ENCODE data around the gene ABCC1. TPM values are rescaled to one million over a fixed set of nuclear protein-coding genes. Genes with fewer than 3 reads are reported as not detected.
A peak's percentile ranks its signal among the peaks of the same experiment; 100 is the strongest.
"Not testable (repeated sequence)": the region's sequence is repeated elsewhere in the genome, so short reads cannot be mapped to it uniquely, and the experiment has no call there.

ABCC1 gene
- total RNA-seq, 2 donors from 2014 or later, result 78.0 to 84.0 TPM

DNA sequence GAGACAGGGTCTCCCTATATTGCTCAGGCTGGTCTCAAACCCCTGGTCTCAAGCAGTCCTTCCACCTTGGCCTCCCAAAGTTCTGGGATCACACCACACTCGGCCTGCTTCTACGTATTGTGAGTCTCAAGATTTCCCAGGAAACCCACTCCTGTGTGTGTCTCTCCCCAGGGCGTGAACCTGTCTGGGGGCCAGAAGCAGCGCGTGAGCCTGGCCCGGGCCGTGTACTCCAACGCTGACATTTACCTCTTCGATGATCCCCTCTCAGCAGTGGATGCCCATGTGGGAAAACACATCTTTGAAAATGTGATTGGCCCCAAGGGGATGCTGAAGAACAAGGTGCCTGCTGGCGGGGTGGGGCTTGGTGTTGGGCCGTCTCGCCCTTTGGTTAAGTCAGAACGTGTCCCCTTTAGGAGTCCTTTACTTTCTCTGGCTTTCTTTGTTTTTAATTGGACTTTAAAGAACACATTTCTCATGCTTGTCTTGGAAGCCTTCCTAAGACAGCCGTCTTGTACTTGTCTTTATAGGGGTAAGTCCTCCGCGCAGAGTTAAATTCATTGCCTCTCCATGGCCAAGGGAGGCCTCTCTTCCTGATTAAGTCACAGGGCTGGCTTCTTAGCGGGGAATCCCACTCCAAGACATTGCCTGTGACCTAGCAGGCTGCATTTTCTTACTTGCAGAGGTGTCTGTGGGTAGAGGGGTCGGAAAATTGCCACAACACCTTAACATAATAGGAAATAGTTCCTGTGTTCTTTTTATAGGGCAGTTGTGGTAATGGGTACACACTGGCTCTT, 137.4 kb downstream of the ABCC1 start:
- Mint-ChIP-seq H3K27me3 (no peaks in the 10 kb centered on the region), H3K27ac (peak overlapping the region; percentile 4), H3K4me3 (no peak overlapping the region), H3K9me3 (no peaks in the 10 kb centered on the region), H3K4me1 (no peaks in the 10 kb centered on the region), H3K36me3 (ENCODE audit: low read depth) (peaks cover 100% of the 10 kb centered on the region)
- ATAC-seq (replicated peaks), result no peak

DNA sequence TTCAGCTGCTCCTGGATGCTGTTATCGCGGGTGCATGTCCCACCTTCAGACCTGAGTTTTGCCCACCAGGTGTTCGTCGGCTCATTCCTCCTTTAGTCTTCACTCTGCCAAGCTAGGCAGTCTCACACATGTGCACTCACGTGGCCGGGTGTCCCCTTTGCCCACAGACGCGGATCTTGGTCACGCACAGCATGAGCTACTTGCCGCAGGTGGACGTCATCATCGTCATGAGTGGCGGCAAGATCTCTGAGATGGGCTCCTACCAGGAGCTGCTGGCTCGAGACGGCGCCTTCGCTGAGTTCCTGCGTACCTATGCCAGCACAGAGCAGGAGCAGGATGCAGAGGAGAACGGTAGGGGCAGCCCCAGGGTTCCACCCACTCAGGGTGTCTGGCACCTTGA, 140.8 kb downstream of the ABCC1 start:
- no peaks in the 10 kb centered on the region for H3K27me3 Mint-ChIP-seq
- H3K4me3 Mint-ChIP-seq, result no peak overlapping the region
- H3K9me3 Mint-ChIP-seq, result no peaks in the 10 kb centered on the region
- peaks cover 4% of the 10 kb centered on the region for H3K4me1 Mint-ChIP-seq
- ATAC-seq (replicated peaks), result no peak
- H3K36me3 Mint-ChIP-seq (ENCODE audit: low read depth), result peaks cover 100% of the 10 kb centered on the region
- H3K27ac Mint-ChIP-seq, result no peak overlapping the region

DNA sequence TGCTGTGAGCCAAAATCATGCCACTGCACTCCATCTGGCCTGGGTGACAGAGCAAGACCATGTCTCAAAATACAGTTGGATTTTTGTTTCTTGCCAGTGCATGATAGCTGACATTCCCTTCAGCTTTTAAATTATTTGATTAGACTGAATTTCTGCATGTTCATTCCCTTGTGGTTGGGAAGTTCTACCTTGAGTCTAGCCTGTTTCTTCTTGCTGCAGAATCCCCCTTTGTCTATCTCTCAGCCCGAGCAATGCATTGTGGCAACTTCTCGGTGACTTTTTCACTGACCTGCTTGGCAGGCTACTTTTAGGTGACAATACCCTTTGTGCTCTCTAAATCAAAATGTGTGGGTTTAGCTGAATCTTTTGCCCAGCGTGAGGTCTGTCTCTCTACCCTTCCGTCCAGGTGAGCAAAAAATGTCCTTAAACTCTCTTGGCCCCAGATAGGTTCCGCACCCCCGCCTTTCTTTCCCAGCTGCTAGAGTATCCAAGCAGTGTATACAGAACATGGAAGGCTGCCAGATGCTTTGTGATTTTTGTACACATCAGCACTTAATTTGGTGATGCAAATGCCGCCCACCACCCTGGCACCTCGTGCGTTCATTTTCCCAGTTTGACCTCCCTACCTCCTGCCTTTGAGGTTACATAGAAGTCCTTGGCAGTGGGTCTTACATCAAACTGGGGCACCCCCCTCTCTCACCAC, 143.7 kb downstream of the ABCC1 start:
- Mint-ChIP-seq H3K36me3 (ENCODE audit: low read depth) (peaks cover 100% of the 10 kb centered on the region), H3K4me1 (peaks cover 4% of the 10 kb centered on the region), H3K27ac (no peak overlapping the region), H3K27me3 (no peaks in the 10 kb centered on the region), H3K4me3 (no peak overlapping the region), H3K9me3 (no peaks in the 10 kb centered on the region)
- ATAC-seq (replicated peaks), result no peak

DNA sequence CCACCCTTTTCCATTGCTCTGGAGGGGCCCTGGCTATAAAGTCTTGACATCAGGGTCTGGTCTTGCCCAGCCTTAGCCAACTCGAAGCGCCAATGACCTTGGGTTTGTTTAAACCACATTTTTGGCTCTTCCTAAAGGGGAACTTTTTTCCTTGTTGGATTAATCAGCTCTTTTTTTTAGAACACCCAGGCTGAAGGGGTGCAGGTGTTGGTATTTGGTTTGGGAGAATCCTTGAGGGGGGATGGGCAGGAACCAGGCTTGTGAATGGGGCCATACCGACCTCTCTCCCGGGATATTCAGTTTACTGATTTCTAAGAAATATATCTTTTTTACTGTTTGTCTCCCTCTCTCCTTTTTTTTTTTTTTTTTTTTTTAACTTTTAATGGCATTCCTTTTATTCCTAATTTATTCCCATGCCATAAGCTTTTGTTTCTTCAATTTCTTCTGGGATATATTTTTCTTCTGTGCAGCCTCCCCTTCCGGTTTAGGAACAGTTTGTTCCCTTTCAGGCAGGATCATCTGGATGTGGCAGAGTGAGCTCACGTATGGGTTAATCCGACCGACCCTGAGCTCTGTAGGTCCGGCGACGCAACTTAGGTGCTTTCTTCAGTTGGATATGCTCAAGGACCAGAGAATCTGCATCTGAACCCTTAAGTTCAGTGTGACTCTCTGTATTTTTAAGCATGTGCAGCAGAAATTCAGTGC, 144.4 kb downstream of the ABCC1 start:
- H3K4me1 Mint-ChIP-seq, result peaks cover 4% of the 10 kb centered on the region
- no peak overlapping the region for H3K4me3 Mint-ChIP-seq
- no peaks in the 10 kb centered on the region for H3K27me3 Mint-ChIP-seq
- ATAC-seq (replicated peaks), result no peak
- no peak overlapping the region for H3K27ac Mint-ChIP-seq
- peaks cover 100% of the 10 kb centered on the region for H3K36me3 Mint-ChIP-seq (ENCODE audit: low read depth)
- no peaks in the 10 kb centered on the region for H3K9me3 Mint-ChIP-seq

DNA sequence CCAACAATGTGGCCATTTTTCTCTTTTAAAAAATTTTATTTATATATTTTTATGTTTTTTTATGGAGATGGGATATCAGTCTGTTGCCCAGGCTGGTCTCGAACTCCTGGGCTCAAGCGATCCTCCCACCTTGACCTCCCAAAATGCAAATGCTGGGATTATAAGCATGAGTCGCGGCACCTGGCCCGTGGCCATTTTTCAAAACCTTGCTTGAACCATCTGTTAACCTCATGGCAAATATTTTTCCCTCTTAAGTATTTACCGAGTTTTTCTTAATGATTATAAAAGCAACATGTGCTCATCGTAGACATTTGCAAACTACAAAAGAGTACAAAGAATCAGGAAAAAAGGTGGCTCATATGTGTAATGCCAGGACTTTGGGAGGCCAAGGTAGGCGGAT, 146.2 kb downstream of the ABCC1 start:
- Mint-ChIP-seq H3K27ac (peak overlapping the region; percentile 54), H3K4me3 (no peak overlapping the region), H3K4me1 (peaks cover 4% of the 10 kb centered on the region), H3K27me3 (no peaks in the 10 kb centered on the region), H3K36me3 (ENCODE audit: low read depth) (peaks cover 100% of the 10 kb centered on the region), H3K9me3 (no peaks in the 10 kb centered on the region)
- no peak for ATAC-seq (replicated peaks)

DNA sequence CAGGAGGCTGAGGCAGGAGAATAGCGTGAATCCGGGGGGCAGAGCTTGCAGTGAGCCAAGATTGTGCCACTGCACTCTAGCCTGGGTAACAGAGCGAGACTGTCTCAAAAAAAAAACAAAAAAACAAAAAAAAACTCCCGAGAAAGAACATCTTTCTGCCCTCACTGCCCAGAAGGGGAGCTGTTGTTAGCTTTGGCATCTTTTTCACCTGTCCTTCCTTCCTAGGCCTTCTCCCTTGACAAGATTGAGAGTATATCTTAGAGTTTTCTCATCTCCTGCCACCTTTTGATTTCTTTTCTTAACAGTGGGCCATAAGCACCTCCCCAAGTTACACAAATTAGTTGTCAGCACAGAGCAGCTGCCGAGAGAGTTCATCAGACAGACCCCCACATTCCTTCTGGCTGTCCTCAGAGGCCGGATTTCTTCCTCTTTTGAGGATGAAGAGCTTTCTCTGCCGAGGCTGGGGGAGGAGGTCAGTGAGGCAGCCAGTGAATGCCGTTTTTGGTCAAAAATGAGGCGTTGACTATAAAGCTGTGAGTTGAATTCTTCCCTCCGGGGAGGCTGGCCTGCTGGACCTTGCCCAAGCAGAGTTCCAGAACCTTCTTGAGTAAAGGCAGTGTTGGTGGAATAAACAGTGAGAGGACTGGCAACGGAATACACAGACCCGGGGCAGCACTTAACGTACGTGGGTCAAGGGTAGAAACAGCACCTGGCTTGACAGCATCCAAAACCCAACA, 146.9 kb downstream of the ABCC1 start:
- no peak overlapping the region for H3K4me3 Mint-ChIP-seq
- no peaks in the 10 kb centered on the region for H3K9me3 Mint-ChIP-seq
- H3K4me1 Mint-ChIP-seq, result peaks cover 6% of the 10 kb centered on the region
- H3K27ac Mint-ChIP-seq, result peak overlapping the region; percentile 54
- H3K27me3 Mint-ChIP-seq, result no peaks in the 10 kb centered on the region
- ATAC-seq (replicated peaks), result no peak
- H3K36me3 Mint-ChIP-seq (ENCODE audit: low read depth), result peaks cover 98% of the 10 kb centered on the region

DNA sequence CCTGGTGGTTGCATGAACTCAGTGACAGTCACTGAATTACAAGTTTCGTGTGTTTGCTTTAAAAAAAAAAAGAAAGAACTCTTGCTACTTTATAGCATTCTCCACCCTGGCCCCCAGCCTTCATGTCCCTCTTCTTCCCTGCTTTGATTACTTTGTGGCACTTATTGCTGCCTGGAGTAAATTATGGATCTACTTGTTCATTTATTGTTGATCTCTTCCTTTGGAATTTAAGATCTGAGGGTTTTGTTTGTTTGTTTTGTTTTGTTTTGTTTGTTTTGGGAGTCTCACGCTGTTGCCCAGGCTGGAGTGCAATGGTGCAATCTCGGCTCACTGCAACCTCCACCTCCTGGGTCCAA, 147.4 kb downstream of the ABCC1 start:
- no peak for ATAC-seq (replicated peaks)
- H3K4me3 Mint-ChIP-seq, result no peak overlapping the region
- H3K27ac Mint-ChIP-seq, result peak overlapping the region; percentile 54
- H3K27me3 Mint-ChIP-seq, result no peaks in the 10 kb centered on the region
- H3K36me3 Mint-ChIP-seq (ENCODE audit: low read depth), result peaks cover 98% of the 10 kb centered on the region
- no peaks in the 10 kb centered on the region for H3K9me3 Mint-ChIP-seq
- peaks cover 10% of the 10 kb centered on the region for H3K4me1 Mint-ChIP-seq

DNA sequence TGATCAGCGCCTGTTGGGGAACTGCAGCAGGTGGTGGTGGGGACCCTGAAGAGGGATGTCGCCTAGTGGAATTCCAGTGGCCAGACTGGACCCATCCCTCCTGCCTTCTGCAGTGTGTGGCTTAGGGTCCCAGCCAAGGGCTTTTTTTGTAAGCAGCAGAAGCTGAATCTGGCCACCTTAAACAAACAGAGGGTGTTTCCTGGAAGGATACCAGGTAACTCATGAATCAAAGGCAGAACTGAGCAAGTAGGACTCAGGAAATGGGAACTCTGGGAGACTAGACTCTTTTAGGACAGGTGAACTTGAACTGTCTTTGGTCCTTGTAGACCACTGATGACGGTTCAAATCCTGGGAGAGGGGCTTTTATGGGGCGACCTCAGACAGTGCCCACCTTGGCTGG, 149.9 kb downstream of the ABCC1 start:
- Mint-ChIP-seq H3K27ac (peak overlapping the region; percentile 33), H3K4me3 (no peak overlapping the region), H3K9me3 (no peaks in the 10 kb centered on the region), H3K4me1 (peaks cover 6% of the 10 kb centered on the region), H3K27me3 (no peaks in the 10 kb centered on the region), H3K36me3 (ENCODE audit: low read depth) (peaks cover 98% of the 10 kb centered on the region)
- no peak for ATAC-seq (replicated peaks)

DNA sequence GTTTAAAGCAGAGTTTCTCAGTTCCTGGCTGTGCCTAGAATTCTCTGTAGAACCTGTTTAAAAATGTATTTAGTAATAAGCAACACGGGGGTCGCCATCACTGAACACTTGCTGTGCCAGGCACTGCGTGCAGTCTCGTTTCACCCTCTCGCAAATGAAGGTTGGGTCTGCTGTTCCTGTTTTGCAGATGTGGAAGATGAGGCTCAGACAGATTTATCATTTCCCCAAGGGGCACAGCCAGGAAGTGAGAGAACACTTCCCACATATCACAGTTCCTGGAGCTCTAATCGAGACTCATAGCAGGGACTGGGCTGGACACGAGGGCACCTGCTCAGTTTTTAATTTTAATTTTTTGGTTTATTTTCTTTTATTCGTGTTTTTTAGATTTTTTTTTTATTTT, 151.2 kb downstream of the ABCC1 start:
- no peaks in the 10 kb centered on the region for H3K27me3 Mint-ChIP-seq
- no peaks in the 10 kb centered on the region for H3K9me3 Mint-ChIP-seq
- H3K4me3 Mint-ChIP-seq, result no peak overlapping the region
- no peak for ATAC-seq (replicated peaks)
- H3K27ac Mint-ChIP-seq, result no peak overlapping the region
- peaks cover 6% of the 10 kb centered on the region for H3K4me1 Mint-ChIP-seq
- H3K36me3 Mint-ChIP-seq (ENCODE audit: low read depth), result peaks cover 94% of the 10 kb centered on the region

DNA sequence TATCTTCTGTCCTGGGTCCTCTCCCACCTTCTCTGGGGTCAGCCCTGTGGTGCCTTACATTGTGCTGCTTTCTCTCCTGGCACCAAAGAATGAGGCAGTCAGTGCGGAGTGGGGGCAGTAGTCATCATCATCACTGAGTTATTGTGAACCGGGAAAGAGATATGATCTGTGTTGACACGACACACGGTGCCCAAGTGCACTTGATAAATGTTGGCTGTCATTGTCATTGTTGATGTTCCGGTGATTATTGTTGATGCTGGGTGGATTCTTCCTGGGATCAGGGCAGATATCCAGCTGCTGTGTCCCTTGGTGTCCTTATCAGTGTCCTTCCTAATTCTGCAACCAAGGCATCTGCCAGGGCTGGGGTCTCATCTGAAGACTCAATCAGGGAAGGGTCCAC, 152.2 kb downstream of the ABCC1 start:
- peaks cover 6% of the 10 kb centered on the region for H3K4me1 Mint-ChIP-seq
- no peak overlapping the region for H3K4me3 Mint-ChIP-seq
- peaks cover 94% of the 10 kb centered on the region for H3K36me3 Mint-ChIP-seq (ENCODE audit: low read depth)
- H3K27me3 Mint-ChIP-seq, result no peaks in the 10 kb centered on the region
- ATAC-seq (replicated peaks), result no peak
- H3K27ac Mint-ChIP-seq, result no peak overlapping the region
- H3K9me3 Mint-ChIP-seq, result no peaks in the 10 kb centered on the region

DNA sequence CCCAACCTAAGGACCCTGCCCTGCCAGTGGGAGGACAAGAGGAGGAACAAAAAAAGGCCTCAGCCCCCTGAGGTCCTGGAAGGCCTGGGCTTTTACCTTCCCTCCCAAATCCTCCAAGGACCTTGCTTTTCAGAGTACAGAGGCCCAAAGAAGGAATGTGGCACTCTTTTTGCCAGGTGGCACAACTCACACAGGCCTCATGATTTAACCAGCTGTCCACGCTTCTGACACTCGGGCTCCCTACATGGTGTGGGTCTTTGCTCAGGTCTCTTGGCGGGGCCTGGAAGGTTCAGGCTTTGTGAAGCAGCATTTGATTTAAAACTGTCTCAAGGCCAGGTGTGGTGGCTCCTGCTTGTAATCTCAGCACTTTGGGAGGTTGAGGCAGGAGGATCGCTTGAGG, 153.3 kb downstream of the ABCC1 start:
- Mint-ChIP-seq H3K27ac (no peak overlapping the region), H3K9me3 (no peaks in the 10 kb centered on the region), H3K27me3 (no peaks in the 10 kb centered on the region), H3K4me1 (peaks cover 6% of the 10 kb centered on the region), H3K36me3 (ENCODE audit: low read depth) (peaks cover 94% of the 10 kb centered on the region), H3K4me3 (no peak overlapping the region)
- no peak for ATAC-seq (replicated peaks)

DNA sequence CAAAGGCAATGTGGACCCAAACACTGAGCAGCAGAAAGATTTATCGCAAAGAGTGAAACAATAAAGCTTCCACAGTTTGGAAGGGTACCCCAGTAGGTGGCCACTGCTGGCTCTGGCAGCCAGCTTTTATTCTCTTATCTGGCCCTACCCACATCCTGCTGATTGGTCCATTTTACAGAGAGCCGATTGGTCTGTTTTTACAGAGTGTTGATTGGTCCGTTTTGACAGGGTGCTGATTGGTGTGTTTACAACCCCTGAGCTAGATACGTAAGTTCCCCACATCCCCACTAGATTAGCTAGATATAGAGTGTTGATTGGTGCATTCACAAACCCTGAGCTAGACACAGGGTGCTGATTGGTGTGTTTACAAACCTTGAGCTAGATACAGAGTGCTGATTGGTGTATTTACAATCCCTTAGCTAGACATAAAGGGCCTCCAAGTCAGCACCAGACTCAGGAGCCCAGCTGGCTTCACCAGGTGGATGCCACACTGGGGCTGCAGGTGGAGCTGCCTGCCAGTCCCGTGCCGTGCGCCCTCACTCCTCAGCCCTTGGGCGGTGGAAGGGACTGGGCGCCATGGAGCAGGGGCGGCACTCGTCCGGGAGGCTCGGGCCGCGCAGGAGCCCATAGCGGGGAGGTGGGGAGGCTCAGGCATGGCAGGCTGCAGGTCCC, 154.9 kb downstream of the ABCC1 start:
- not testable (repeated sequence) for H3K9me3 Mint-ChIP-seq; H3K27ac Mint-ChIP-seq; H3K4me1 Mint-ChIP-seq; H3K4me3 Mint-ChIP-seq; ATAC-seq (replicated peaks); H3K27me3 Mint-ChIP-seq
- peaks cover 94% of the 10 kb centered on the region for H3K36me3 Mint-ChIP-seq (ENCODE audit: low read depth)

DNA sequence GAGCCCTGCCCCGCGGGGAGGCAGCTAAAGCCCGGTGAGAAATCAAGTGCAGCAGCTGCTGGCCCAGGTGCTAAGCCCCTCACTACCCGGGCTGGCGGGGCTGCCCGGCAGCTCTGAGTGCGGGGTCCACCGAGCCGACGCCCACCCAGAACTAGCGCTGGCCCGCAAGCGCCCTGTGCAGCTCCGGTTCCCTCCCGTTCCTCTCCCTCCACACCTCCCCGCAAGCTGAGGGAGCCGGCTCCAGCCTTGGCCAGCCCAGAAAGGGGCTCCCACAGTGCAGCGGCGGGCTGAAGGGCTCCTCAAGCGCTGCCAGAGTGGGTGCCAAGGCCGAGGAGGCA, 155.4 kb downstream of the ABCC1 start:
- peaks cover 94% of the 10 kb centered on the region for H3K36me3 Mint-ChIP-seq (ENCODE audit: low read depth)
- not testable (repeated sequence) for H3K4me3 Mint-ChIP-seq; H3K4me1 Mint-ChIP-seq; ATAC-seq (replicated peaks); H3K27ac Mint-ChIP-seq; H3K27me3 Mint-ChIP-seq; H3K9me3 Mint-ChIP-seq

DNA sequence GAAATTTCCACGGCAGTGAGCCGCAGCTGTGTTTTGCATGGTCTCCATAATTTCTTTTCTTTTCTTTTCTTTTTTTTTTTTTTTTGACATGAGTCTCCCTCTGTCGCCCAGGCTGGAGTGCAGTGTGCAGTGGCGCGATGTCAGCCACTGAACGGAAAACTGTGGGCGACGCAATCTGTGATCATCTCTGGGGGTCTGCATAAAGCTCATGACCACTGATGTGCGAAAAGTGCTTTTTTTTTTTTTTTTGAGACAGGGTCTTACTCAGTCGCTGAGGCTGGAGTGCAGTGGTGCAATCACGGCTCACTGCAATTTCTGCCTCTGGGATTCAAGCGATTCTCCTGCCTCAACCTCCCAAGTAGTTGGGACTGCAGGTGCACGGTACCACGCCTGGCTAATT, 156.2 kb downstream of the ABCC1 start:
- Mint-ChIP-seq H3K36me3 (ENCODE audit: low read depth) (peaks cover 94% of the 10 kb centered on the region), H3K27ac (no peak overlapping the region), H3K27me3 (no peaks in the 10 kb centered on the region), H3K9me3 (no peaks in the 10 kb centered on the region), H3K4me3 (no peak overlapping the region), H3K4me1 (peaks cover 6% of the 10 kb centered on the region)
- no peak for ATAC-seq (replicated peaks)
